Measurements from ENCODE around the gene SLC44A2.

Gene SLC44A2

DNA sequence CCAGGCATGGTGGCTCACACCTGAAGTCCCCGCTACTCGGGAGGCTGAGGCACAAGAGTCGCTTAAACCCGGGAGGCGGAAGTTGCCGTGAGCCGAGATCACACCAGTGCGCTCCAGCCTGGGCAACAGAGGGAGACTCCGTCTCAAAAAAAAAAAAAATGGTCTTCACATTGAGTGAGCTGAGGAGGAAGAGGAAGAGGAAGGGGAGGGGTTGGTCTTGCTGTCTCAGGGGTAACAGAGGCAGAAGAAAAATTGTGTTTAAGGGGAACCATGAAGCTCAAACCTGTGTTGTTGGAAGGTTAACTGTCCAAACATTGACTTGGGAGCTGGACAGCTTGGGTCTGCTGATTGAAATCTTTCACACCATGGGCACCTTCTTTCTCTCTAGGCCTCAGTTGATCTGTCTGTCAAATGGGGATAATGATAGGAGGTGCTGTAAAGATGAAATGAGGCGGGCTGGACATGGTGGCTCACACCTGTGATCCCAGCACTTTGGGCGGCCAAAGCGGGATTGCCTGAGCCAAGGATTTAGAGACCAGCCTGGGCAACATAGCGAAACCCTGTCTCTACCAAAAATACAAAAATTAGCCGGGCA lies 9.8 kb upstream of the SLC44A2 start:
- no peak for DNase-seq (ENCODE audit: low spot score)

DNA sequence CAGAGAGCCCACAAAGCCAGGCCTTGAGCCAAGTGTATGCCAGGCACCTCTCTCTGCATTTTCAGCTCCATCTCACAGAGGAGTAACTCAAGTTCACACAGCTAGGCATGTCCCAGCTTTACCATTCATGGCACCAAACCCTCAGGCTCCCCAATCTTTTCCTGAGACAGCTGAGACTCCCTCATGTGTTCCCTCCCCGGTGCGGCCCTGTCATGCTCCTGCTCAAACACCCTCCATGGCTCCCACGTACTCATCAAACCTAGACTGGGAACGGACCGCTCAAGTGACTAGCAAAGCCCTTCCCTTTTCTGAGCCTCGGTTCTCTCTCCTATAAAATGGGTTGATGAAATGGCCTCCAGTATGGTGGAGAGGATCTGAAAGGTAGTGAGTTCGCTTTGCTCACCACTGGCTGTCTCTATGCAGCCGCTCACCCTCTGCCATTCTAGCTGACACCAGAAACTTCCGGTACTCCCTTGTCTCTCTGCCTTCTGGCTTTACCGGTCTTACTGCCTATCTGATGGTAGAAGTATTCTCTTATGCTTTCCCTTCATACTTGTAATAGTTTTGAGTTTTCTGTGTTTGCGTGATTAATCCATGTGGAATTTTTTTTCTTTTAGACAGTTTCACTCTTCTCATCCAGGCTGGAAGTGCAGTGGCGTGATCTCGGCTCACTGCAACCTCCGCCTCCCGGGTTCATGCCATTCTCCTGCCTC lies 7.8 kb upstream of the SLC44A2 start:
- no peak for DNase-seq (ENCODE audit: low spot score)

DNA sequence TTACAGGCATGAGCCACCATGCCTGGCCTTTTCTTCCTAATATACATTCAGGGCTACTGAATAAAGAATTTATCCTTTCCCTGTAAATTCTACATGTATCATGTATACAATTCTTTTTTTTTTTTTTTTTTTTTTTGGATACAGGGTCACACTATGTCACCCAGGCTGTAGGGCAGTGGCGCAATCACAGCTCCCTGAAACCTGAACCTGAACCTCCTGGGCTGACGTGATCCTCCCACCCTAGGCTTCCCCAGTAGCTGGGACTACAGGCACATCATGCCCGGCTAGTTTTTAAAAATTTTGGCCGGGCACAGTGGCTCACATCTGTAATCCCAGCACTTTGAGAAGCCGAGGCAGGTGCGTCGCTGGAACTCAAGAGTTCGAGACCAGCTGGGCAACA lies 6.5 kb upstream of the SLC44A2 start:
- DNase-seq (ENCODE audit: low spot score) = no peak

DNA sequence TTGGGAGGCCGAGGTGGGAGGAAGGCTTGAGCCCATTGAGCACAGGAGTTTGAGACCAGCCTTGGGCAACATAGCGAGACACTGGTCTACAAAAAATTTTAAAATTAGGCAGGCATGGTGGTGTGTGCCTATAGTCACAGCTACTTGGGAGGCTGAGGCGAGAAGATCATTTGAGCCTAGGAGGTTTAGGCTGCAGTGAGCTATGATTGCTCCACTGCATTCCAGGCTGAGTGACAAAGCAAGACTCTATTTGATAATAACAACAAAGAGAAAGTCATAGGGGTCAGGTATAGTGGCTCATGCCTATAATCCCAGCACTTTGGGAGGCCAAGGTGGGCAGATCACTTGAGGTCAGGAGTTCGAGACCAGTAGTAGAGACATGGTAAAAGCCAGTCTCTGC lies 4.6 kb upstream of the SLC44A2 start:
- DNase-seq (ENCODE audit: low spot score) = no peak

DNA sequence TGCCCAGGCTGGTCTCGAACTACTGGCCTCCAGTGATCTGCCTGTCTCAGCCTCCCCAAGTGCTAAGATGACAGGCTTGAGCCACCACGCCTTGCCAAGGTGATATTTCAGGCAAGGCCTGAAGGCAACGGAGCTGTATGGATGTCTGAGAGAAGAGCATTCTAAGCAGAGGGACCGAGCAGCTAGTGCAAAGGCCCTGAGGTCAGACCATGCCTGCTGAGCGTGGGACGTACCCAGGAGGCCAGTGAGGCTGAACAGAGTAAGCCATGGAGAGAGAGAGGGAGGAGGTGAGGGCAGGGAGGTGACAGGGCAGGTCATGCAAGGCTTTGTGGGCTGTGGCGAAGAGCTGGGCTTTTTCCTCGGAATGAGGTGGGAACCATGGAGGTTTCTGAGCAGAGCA lies 3.4 kb upstream of the SLC44A2 start:
- DNase-seq (ENCODE audit: low spot score) = no peak

DNA sequence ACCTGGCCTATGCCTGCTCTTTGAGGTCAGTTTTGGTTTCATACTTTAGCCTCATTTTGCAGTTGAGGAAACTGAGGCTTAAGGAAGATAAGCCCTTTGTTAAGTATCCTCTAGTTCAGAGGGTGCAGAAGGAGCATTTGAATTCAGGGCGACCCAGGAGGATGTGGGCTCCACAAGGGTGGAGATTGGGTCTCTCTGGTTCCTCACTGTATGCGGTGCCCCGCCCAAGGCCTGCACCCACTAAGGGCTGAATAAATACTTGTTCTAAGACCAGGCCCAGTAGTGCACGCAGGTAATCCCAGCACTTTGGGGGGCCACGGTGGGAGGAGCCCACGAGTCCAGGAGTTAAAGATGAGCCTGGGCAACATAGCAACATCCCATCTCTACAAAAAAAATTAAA lies 768 bp upstream of the SLC44A2 start:
- no peak for DNase-seq (ENCODE audit: low spot score)

DNA sequence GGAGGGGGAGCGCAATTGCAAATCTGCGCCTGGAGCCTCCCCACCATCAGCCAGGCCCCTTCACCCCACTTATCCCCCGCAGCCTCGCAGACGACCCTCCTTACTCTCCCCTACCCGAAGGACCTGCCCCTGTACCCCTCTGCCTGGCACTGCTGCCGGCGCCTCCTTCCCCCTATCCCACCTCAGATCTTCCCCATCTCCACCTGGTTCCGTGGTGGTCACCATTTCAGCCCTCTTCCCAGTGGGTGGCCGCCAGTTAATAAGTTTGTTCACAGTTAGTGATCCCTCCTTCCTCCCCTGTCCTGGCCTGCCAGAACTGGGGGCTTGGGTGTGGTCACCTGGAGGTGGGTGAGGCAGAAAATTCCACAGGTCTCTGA lies 397 bp downstream of the SLC44A2 start:
- DNase-seq (ENCODE audit: low spot score) = no peak

DNA sequence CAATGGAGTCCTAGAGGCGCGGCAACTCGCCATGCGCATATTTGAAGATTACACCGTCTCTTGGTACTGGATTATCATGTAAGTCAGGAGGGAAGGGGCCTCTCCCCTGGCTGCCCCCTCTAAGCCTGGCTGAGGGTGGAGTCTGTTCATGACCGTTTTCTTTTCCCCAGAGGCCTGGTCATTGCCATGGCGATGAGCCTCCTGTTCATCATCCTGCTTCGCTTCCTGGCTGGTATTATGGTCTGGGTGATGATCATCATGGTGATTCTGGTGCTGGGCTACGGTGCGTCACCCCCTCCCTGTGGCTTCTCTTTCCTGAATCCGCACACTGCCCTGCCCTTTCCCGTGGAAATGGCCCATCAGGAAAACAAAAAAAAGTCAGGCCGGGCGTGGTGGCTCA lies 6.5 kb downstream of the SLC44A2 start:
- DNase-seq (ENCODE audit: low spot score) = no peak

DNA sequence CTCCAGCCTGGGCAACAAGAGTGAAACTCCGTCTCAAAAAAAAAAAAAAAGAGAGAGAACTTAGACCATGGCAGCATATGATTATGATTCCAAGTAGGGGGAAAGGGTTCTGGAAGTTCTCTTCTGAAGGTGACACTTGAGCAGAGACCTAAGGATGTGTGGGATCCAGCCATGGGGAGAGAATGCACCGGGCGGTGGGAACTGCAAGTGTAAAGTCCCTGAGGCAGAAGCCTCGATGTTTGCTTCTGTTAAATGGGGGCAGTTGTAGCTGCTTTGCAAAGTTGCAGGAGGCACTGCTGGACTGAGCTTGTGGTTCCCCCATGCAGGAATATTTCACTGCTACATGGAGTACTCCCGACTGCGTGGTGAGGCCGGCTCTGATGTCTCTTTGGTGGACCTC lies 9.1 kb downstream of the SLC44A2 start:
- DNase-seq (ENCODE audit: low spot score) = no peak

DNA sequence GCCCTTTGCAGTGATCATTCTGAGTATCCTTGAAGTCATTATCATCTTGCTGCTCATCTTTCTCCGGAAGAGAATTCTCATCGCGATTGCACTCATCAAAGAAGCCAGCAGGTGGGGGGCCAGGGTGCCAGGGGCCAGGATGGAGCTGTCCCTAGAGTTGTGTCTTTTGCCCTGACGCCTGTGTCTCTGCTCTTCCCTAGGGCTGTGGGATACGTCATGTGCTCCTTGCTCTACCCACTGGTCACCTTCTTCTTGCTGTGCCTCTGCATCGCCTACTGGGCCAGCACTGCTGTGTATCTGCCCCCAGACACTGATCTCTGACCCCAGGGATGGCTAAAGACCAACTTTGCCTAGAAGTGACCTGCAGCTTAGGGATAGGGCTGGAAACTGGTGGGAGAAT lies 9.6 kb downstream of the SLC44A2 start:
- DNase-seq (ENCODE audit: low spot score) = no peak

DNA sequence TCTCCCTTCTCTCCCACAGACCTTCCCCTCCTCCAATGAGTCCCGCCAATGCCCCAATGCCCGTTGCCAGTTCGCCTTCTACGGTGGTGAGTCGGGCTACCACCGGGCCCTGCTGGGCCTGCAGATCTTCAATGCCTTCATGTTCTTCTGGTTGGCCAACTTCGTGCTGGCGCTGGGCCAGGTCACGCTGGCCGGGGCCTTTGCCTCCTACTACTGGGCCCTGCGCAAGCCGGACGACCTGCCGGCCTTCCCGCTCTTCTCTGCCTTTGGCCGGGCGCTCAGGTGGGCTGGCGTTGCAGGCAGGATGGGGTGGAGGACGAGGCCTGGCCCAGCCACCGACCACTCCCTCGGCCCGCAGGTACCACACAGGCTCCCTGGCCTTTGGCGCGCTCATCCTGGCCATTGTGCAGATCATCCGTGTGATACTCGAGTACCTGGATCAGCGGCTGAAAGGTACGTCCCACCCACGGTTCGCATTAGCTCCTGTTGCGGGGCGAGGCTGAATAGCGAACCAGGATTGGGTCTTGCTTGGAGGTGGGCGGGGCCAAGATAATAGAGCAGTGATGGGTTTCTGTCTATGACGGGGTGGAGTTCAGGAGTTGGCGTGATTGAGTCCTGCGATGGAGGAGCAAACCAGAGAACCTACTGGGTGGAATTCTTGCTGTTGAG lies 11.1 kb downstream of the SLC44A2 start:
- DNase-seq (ENCODE audit: low spot score) = no peak

DNA sequence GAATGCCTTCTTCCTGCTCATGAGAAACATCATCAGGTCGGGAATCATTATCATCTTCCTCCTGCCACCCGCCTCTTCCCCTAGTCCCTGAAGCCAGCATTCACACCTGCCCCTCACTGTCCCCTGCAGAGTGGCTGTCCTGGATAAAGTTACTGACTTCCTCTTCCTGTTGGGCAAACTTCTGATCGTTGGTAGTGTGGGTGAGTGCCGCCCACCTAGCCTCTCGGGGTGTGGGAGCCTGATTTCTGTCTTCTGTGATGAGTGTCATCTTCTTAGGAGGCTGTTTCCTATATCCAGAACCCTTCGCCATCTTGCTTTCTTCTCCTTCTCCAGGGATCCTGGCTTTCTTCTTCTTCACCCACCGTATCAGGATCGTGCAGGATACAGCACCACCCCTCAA lies 12.5 kb downstream of the SLC44A2 start:
- DNase-seq (ENCODE audit: low spot score) = no peak

DNA sequence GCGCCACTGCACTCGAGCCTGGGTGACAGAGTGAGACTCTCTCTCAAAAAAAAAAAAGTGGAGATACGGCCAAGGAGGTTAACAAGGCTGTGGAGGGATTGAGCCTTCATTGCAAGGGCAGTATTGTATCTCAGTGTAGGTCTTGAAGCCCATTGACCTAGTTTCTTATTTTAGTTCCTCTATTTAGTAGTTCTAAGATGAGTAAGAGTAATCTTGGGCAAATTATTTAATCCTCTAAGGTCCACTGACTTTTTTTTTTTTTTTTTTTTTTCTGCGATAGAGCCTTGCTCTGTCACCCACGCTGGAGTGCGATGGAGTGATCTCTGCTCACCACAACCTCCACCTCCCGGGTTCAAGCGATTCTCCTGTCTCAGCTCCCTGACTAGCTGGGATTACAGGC lies 14.5 kb downstream of the SLC44A2 start:
- no peak for DNase-seq (ENCODE audit: low spot score)

DNA sequence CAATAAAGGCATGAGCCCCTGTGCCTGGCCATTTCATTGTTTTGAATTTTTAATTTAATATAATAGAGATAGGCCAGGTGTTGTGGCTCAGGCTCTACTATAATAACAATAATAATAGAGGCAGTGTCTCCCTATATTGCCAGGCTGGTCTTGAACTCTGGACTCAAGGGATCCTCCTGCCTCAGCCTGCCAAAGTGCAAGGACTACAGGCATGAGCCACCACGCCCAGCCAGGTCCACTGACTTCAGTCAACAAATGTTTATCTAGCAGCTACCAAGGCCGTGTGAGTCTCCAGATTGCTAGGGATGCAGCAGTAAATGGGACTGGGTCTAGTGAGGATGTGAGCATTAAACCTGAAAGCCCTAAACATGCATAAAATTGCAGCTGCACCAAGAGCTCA lies 15.0 kb downstream of the SLC44A2 start:
- DNase-seq (ENCODE audit: low spot score) = no peak

DNA sequence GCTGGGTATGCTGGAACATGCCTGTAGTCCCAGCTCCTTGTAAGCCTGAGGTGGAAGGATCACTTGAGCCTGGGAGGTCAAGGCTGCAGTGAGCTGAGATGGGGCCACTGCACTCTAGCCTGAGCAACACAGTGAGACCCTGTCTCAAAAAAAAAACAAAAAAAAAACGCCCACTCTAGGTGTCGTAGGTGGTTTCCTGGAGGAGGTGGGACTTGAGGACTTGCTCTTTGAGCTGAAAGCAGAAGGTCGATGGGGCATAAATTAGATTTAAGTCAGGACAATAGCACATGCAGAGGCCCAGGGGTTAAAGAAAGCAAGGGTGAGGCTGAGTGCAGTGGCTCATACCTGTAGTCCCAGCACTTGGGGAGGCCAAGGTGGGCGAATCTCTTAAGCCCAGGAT lies 15.9 kb downstream of the SLC44A2 start:
- no peak for DNase-seq (ENCODE audit: low spot score)

DNA sequence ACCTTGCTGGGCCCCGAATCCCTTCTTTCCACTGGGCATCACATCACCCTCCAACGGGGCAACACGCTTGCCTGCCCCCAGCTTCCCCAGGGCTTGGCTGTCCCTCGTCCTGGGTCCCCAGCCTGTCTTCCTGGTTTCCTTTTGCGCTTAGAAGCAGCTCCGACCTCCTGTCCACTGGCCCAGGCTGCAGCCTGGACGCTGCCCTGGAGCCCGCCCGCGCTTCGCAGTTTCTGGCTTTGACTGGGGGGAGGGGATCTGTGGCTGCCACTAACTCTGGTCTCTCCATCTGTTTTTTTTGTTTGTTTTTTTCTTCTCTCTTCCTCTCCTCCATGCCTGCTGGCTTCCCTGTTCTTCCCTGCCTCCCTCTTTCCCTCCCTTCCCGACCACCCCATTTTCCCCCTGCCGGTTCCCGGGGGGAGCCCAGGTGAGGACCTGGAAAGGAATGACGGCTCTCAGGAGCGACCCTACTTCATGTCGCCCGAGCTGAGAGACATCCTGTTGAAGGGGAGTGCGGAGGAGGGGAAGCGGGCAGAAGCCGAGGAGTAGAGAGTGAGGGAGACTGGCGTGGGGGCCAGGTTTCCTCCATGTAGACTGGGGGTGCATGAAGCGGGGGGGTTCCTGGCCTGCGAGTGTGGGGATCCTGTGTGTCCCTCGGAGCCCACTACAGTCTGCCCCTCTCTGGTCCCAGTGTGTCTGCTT lies 17.3 kb downstream of the SLC44A2 start:
- no peak for DNase-seq (ENCODE audit: low spot score)

DNA sequence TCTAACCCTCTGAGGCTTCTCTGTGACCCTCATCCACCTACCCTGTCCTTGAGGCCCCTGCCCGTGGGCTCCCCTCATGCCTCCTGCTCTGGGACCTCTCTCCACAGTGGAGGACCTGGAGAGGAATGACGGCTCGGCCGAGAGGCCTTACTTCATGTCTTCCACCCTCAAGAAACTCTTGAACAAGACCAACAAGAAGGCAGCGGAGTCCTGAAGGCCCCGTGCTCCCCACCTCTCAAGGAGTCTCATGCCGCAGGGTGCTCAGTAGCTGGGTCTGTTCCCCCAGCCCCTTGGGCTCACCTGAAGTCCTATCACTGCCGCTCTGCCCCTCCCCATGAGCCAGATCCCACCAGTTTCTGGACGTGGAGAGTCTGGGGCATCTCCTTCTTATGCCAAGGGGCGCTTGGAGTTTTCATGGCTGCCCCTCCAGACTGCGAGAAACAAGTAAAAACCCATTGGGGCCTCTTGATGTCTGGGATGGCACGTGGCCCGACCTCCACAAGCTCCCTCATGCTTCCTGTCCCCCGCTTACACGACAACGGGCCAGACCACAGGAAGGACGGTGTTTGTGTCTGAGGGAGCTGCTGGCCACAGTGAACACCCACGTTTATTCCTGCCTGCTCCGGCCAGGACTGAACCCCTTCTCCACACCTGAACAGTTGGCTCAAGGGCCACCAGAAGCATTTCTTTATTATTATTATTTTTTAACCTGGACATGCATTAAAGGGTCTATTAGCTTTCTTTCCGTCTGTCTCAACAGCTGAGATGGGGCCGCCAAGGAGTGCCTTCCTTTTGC lies 18.0 kb downstream of the SLC44A2 start:
- no peak for DNase-seq (ENCODE audit: low spot score)

DNA sequence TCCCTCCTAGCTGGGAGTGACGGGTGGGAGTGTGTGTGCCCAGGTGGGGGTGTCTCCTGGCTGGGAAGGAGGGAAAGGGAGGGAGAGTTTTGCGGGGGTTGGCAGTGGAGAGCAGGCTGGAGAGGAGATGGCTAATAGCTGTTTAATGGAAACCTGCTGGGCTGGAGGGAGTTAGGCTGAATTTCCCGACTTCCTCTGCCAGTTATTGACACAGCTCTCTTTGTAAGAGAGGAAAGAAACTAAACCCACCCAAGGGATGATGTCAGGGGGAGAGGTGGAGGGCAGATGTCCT lies 18.6 kb downstream of the SLC44A2 start:
- DNase-seq (ENCODE audit: low spot score) = no peak

DNA sequence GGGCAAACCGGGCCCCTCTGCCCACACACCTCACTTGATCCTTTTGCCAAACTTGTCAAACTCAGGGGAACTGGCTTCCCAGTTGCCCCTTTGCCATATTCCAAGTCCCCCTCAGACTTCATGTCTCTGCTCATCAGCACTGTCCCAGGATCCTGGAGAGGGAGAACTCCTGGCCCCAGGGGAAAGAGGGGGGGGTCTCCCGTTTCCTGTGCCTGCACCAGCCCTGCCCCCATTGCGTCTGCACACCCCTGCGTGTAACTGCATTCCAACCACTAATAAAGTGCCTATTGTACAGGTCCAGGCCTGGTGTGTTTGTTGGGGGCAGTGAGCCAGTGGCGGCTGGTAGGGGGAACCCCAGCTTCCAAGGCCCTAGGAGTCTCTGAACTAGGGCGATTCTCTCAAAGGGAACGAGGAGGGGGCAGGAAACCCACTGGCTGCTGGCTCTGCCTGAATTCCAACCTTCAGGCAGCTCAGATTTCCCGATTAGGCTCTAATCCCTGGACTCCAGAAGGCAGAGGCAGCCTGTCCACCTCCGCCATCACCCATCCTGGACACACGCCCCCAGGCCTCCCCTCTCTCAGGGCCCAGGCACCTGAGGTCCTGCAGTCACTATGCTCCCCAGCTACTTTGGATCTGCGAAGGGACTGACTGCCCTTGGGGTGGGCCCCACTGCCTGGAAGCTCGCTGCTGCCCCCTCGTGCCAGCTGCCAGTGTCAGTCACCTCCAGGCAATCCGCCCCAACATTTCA lies 19.1 kb downstream of the SLC44A2 start:
- peak; percentile 77 for DNase-seq (ENCODE audit: low spot score)

DNA sequence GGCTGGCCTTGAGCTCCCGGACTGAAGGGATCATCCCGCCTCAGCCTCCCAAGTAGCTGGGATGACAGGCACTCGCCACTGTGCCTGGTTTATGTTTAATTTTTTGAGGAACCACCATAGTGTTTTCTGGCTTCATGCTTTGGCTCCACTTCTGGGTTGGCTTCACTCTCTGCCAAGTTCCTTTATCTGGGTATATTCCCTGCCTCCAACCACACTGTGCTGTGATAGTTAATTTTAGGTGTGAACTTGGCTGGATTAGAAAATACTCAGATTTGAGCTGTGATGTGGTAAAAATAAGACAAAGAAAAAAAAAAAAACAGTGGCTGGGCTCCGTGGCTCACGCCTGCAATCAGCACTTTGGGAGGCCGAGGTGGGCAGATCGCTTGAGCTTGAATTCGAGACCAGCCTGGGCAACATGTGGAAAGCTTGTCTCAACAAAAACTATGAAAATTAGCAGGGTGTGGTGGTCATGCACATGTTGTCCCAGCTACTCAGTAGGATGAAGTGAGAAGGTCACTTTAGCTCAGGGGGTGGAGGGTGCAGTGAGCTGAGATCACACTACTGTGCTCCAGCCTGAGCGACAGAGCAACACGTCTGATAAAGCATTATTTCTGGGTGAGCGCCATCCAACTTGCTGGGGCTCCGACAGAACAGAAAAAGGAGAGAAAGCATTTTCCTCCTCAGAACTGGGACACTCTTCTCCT lies 21.3 kb downstream of the SLC44A2 start:
- DNase-seq (ENCODE audit: low spot score) = no peak

DNA sequence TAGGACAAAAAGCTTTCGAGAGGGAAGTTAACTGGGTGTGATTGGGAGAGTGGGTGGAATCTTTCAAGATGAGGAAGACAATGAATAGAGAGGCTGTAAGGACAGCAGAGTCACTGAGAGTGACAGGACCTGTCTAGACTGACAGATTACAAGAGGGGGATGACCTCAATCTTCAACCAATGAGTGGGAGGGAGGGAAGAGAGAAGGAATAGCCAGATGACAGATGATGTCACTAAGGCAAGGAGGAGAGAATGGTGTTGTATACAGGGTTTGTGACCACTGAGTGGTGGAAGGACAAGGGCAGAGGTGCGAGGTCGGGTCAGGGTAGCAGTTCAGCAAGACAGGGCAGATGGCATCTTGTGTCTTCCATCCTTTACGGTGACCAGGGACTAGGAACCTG lies 23.0 kb downstream of the SLC44A2 start:
- DNase-seq (ENCODE audit: low spot score) = no peak
